OCI-LY1 (cell line): ENCODE results near the gene NOTUM.

Experiments
- EZH2 ChIP-seq: fragments of 200-600 bp; sonication (generic), shearing (Covaris generic); IDR thresholded peaks from 2 replicates; pipeline ENCODE4 v1.8.0; 2017; ENCODE audit warnings: borderline replicate concordance, mixed run types, mild to moderate bottlenecking, antibody characterized with exemption, low read length, moderate library complexity, mixed read lengths
- TF ChIP-seq, protein P1 (sequence below): fragments of 200-600 bp; sonication (generic), shearing (Covaris generic); IDR thresholded peaks from 2 replicates; pipeline ENCODE4 v1.5.1; 2017; ENCODE audit warnings: mild to moderate bottlenecking, antibody characterized with exemption, low read length, moderate library complexity, mixed read lengths

DNA sequence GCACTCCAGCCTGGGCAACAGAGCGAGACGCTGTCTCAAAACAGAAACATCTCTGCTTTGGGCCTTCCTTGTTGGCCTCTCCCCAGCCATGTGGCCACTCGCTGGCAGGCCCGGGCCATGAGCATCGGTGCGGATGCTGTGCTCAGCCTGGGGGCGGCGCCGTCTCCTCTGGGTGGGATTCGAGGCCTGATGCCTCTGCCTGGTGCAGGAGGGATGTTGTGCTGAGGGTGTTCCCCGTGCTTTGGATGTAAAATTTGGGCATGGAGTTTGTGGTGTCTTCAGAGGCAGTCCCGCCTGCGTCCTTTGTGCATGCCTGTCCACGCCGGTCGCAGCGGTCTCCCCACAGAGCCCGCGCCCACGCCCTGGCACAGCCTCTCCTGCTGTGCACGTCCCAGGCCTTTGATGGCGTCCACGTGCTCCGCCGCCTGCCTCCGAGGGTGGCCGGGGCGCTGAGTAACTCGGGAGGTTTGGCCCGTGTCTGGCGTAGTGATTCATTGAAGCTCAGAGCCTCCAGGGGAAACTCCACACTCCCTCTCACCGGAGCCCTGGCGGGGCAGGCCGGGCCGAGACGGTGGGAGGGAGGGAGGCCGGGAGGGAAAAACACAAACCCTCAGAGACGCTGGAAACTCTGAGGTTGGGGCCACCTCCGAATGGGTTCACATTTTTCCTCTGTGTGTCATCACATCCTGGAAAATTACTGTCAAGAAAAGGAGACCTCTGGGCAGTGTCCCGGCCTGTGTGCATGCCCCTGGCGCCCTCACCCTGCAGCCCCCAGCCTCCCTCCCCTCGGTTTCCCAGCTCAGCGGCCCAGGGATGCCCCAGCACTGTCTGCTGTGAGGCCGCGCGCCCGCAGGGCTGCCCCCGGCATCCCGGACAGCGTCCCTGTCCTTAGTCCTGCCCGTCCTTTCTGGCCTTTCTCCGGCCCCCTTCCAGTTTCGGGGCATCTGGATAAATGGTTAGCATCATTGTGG lies 42.7 kb upstream of the NOTUM start:
- no peak for TF ChIP-seq EZH2
- TF ChIP-seq, protein P1, sequence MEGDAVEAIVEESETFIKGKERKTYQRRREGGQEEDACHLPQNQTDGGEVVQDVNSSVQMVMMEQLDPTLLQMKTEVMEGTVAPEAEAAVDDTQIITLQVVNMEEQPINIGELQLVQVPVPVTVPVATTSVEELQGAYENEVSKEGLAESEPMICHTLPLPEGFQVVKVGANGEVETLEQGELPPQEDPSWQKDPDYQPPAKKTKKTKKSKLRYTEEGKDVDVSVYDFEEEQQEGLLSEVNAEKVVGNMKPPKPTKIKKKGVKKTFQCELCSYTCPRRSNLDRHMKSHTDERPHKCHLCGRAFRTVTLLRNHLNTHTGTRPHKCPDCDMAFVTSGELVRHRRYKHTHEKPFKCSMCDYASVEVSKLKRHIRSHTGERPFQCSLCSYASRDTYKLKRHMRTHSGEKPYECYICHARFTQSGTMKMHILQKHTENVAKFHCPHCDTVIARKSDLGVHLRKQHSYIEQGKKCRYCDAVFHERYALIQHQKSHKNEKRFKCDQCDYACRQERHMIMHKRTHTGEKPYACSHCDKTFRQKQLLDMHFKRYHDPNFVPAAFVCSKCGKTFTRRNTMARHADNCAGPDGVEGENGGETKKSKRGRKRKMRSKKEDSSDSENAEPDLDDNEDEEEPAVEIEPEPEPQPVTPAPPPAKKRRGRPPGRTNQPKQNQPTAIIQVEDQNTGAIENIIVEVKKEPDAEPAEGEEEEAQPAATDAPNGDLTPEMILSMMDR: no peak
